Loucy (cell line): ENCODE data around the gene CD101.

Experiments used
- H2AFZ ChIP-seq: fragments of 200-600 bp; sonication (generic); 2 replicates; pipeline ENCODE4 v1.6.0; 2016; ENCODE audit warnings: antibody characterized with exemption, mild to moderate bottlenecking, low read length, moderate library complexity
- H3F3A ChIP-seq: fragments of 200-600 bp; 2 replicates; pipeline ENCODE4 v1.6.0; 2016; ENCODE audit warnings: antibody characterized with exemption, low read depth, mild to moderate bottlenecking
- H3K27me3 ChIP-seq: fragments of 200-600 bp; sonication (generic); 2 replicates; pipeline ENCODE4 v1.6.1; 2014; ENCODE audit warnings: low read length, mild to moderate bottlenecking; ENCODE audit not compliant: insufficient read depth, poor library complexity, severe bottlenecking
- H3K36me3 ChIP-seq: fragments of 200-600 bp; sonication (generic); 2 replicates; pipeline ENCODE4 v1.6.1; 2016; ENCODE audit warnings: low read length; ENCODE audit not compliant: insufficient read depth
- H3K4me1 ChIP-seq: fragments of 200-600 bp; sonication (generic); 2 replicates; pipeline ENCODE4 v1.5.1; 2014; ENCODE audit warnings: low read length, mild to moderate bottlenecking; ENCODE audit not compliant: insufficient read depth, poor library complexity, severe bottlenecking
- H3K4me2 ChIP-seq: fragments of 200-600 bp; sonication (generic); 2 replicates; pipeline ENCODE4 v1.6.0; 2014; ENCODE audit warnings: antibody characterized with exemption, low read length, low read depth, mild to moderate bottlenecking; ENCODE audit not compliant: poor library complexity, severe bottlenecking
- H3K4me3 ChIP-seq: fragments of 200-600 bp; sonication (generic); 2 replicates; pipeline ENCODE4 v1.5.1; 2014; ENCODE audit warnings: low read length, mild to moderate bottlenecking, mixed read lengths; ENCODE audit not compliant: poor library complexity, severe bottlenecking
- H3K79me2 ChIP-seq: fragments of 200-600 bp; sonication (generic); 2 replicates; pipeline ENCODE4 v1.6.1; 2014; ENCODE audit warnings: low read length; ENCODE audit not compliant: insufficient read depth
- H3K9ac ChIP-seq: fragments of 200-600 bp; sonication (generic); 2 replicates; pipeline ENCODE4 v1.6.0; 2014; ENCODE audit warnings: mild to moderate bottlenecking, low read depth, low read length, moderate library complexity; ENCODE audit not compliant: poor library complexity, severe bottlenecking
- H3K9me2 ChIP-seq: fragments of 200-600 bp; sonication (generic); replicated peaks from 2 replicates; pipeline ENCODE4 v1.6.1; 2016; ENCODE audit warnings: low read depth, low read length, mixed read lengths
- H3K9me3 ChIP-seq: fragments of 200-600 bp; sonication (generic); 2 replicates; pipeline ENCODE4 v1.6.1; 2014; ENCODE audit warnings: mild to moderate bottlenecking, antibody characterized with exemption, low read length, low read depth; ENCODE audit not compliant: insufficient read depth
- H4K20me1 ChIP-seq: fragments of 200-600 bp; sonication (generic); 2 replicates; pipeline ENCODE4 v1.6.0; 2014; ENCODE audit warnings: antibody characterized with exemption, low read length, mild to moderate bottlenecking; ENCODE audit not compliant: insufficient read depth, poor library complexity, severe bottlenecking
- EZH2phosphoT487 ChIP-seq: fragments of 200-600 bp; IDR thresholded peaks from 2 replicates; pipeline ENCODE4 v1.6.1; 2018; ENCODE audit warnings: antibody characterized with exemption, mild to moderate bottlenecking, moderate library complexity, borderline replicate concordance
- TF ChIP-seq, protein P1 (sequence below): fragments of 200-600 bp; sonication (generic); conservative IDR thresholded peaks from 2 replicates; pipeline ENCODE4 v1.5.1; 2014; ENCODE audit warnings: mild to moderate bottlenecking, antibody characterized with exemption, low read length

CD101 gene

DNA sequence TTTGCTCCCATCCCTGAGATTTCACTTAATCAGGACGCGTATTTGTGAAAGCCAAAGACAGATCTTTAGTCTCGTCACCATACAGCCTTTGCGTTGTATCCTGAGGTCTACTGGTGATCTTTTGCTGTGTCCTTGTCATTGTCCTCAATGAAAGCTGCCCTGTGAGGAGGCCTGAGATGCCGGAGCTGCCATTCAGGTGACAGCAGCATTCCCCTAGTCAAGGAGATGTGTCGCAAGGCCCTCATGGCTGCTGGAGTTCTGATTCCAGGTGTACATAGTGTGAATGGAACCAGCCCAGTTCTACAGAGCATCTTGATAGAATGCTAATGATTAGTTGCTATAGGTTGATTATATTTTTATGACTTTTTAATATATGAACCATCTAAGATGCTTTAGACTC, 82.7 kb downstream of the CD101 start:
- Histone ChIP-seq H4K20me1 (no peaks in the 10 kb centered on the region), H3K4me2 (no peak overlapping the region), H3K36me3 (peaks cover 79% of the 10 kb centered on the region; the same call in 1 of the 2 replicates), H3K79me2 (no peaks in the 10 kb centered on the region), H3K4me1 (no peaks in the 10 kb centered on the region), H3K9ac (no peak overlapping the region), H3F3A (no peaks in the 10 kb centered on the region), H2AFZ (no peak overlapping the region), H3K27me3 (no peaks in the 10 kb centered on the region), H3K4me3 (no peak overlapping the region), H3K9me3 (no peaks in the 10 kb centered on the region), H3K9me2 (no peaks in the 10 kb centered on the region)
- TF ChIP-seq EZH2phosphoT487, result no peak
- TF ChIP-seq, protein P1, sequence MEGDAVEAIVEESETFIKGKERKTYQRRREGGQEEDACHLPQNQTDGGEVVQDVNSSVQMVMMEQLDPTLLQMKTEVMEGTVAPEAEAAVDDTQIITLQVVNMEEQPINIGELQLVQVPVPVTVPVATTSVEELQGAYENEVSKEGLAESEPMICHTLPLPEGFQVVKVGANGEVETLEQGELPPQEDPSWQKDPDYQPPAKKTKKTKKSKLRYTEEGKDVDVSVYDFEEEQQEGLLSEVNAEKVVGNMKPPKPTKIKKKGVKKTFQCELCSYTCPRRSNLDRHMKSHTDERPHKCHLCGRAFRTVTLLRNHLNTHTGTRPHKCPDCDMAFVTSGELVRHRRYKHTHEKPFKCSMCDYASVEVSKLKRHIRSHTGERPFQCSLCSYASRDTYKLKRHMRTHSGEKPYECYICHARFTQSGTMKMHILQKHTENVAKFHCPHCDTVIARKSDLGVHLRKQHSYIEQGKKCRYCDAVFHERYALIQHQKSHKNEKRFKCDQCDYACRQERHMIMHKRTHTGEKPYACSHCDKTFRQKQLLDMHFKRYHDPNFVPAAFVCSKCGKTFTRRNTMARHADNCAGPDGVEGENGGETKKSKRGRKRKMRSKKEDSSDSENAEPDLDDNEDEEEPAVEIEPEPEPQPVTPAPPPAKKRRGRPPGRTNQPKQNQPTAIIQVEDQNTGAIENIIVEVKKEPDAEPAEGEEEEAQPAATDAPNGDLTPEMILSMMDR, result no peak
